GM19467 (cell line): ENCODE measurements around the gene ZSCAN18.

Source experiments
- ATAC-seq: cut with Tn5 transposase; IDR thresholded peaks from one replicate; pipeline ENCODE4 v1.9.1; 2021; ENCODE audit warnings: mild to moderate bottlenecking, moderate library complexity; ENCODE audit not compliant: unreplicated experiment

Gene ZSCAN18

DNA sequence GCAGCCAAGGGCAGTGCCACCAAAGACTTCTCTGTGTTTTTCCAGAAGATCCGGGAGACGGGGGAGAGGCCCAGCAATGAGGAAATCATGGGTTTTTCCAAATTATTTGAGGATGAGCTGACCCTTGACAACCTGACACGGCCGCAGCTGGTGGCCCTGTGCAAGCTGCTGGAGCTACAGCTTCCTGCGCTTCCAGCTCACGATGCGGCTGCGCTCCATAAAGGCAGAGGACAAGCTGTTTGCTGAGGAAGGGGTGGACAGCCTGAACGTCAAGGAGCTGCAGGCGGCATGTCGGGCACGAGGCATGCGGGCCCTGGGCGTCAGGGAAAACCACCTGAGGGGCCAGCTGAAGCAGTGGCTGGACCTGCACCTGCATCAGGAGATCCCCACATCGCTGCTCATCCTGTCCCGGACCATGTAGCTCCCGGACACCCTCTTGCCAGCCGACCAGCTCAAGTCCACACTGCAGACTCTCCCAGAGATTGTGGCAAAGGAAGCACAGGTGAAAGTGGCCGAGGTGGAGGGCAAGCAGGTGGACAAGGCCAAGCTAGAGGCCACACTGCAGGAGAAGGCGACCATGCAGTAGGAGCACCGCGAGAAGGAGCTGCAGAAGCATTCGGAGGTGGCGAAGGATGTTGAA is 52.5 kb downstream of the ZSCAN18 start:
- no peak for ATAC-seq

DNA sequence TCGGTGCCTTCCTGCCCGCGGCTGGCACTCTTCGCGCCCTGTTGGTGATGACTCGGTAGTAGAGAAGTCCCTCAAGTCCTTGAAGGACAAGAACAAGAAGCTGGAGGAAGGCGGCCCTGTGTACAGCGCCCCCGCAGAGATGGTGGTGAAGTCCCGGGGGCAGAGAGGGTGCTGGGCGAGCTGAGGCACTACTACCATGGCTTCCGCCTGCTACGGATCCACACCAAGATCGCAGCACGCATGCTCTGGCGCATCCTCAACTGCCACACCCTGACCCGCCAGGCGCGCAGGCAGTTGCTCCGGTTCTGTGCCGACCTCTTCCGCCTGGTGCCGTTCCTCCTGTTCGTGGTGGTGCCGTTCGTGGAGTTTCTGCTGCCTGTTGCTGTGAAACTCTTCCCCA is 53.1 kb downstream of the ZSCAN18 start:
- ATAC-seq, result no peak

DNA sequence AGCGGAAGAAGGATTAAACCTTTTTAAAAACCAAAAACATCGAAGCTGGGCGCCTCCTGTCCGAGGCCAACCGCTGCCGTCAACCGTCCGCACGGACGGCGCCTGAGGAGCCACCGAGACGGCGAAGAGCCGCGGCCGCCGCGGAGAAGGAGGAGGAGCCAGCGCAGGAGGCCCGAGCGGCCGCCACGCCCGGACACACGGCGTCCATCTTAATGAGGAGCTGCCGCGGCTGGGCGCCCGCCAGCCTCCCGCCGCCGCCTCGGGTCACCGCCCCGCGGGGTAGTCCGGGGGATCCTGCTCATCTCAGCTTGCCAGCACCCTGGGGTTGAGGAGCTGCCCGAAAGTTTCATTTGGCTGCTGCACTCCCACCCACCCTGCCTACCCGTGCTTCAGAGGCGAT is 53.6 kb downstream of the ZSCAN18 start:
- ATAC-seq, result no peak

DNA sequence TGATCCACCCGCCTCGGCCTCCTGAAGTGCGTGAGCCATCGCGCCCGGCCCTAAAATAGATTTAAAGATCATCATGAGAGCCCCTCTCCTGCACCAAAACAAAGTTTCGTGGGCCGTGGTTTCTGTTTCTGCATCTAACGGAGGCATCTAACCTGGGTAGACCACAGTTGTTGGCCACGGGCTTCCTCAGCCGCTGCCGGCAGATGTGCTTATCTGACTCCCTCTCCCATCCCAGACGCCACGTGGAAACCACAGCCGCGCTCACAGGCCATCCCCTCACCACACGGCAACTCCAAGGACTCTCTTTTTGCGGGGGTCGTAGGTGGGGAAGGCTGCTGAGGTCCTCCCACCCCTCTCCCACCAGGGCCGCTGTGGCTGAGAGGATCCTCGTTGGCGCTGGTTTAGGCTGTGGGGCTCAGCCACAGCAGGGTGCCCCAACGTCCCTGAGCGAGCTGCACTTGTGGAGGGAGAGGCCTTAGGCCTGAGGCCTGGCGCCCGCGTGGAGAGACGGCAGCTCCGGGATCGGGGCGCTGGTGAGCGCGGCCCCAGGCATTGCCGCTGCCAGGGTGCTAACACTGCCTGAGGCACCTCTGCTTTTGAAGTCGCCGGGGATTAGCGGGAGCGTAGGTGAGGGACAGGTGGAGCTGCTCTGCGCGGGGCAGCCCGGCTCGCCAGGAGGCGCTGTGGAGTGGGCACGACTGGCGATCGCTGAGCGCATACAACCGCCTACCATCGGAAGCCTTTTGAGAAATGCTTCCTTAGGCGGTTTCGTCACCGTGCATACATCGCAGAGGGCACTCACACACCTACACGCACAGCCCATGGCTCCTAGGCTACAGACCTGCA is 55.3 kb downstream of the ZSCAN18 start:
- ATAC-seq, result no peak

DNA sequence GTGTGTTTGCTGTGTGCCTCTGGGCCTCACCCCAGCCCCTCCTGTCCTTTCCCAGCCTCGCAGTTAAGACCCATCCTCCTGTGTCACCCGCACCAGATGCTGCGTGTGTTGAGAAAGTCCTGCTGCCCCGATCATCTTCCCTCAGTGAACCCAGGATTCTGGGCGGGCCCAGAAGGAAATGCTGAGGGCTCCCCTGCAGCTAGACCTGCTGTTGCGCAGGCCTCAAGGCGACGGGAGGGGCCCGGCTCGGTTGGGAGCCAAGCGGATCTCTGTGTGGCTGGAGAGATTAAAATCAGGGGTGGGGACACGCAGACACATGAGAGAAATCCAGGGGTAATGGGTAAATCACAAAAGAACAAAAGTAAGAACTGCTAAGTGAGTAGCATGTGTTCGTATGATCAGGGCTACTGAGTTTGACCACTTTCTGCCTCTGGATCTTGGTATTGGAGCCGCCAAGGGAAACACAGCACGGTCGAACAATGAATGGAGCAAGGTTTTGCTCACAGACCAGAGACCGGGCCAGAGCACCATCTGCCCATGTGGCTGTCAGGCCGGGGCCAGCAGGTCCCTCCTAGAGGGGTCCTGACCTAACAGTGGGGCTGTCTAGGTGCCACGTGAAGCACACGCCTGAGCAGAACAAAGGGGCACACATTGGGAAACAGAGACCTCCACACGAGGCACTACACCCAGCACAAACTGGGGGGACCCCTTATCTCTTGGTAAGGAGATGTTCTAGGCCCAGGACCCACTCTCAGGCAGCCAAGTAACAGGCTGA is 57.1 kb downstream of the ZSCAN18 start:
- ATAC-seq, result no peak

DNA sequence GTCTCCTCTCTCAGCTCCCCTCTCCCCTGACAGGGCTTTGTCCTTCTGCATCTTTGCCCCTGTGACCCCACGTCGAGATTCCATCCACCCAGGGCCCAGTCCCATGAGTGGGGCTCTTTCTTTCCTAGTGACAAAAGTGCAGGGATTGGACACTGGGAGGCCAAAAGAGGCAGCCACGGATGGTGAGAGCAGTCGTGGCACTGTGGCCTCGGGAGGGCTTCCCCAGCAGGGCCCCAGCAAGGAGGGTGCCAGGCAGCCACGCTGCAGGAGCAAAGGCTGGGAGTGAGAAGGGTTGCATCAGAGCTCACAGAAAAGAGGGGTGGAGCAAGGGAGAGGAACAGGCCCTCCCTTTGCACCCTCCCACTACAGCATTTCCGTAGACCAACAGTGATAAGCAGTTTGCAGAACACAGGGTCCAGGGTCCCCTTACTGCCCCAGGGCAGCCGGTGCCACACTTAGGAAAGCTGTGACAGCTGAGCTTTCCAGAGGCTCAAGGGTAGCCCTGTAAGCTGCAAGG is 59.3 kb downstream of the ZSCAN18 start:
- ATAC-seq, result no peak

DNA sequence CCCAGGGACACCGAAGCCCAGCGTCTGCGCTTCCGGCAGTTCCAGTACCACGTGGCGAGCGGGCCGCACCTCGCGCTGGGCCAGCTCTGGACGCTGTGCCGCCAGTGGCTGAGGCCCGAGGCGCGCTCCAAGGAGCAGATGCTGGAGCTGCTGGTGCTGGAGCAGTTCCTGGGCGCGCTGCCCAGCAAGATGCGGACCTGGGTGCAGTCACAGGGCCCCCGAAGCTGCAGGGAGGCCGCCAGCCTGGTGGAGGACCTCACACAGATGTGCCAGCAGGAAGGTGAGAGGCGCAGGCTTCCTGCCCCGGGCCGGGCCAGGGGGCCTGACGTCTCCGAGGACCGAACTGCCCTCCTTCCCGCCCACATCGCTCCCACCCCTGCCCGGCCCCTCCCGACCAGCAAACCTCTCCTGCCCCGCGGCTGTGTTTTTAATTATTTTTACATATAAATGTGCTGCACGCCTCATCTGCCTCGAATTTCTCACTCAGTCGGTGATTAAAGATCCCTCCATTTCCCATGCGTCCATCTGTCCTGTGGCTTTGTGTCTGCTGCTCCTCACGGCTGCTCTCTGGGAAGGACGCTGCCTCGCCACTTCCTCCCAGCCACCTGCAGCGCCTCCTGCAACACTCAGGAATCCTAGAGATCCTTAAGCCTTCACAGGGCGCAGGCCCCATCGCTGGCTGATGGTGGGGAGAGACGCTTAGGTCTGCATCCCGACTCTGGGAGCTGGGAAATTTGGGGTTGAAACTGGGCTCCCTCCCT is 59.9 kb downstream of the ZSCAN18 start:
- no peak for ATAC-seq

DNA sequence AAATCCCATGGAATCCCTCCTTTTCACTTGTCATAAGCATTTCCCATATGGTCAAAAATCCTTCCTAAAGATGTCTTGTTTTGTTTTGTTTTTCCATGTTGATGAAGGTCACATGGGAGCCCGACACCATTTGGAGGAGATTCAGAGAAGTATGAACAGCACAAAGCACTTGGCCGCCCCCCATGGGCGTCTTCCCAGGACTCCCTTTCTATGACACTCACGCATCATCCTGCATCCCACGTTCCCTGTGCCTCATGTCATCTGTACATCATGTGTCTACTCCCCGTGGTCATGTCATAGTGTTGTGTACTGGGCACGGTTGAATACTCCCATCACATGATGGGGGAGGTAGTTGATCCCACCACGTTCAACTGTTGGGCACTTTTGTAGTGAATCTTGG is 62.2 kb downstream of the ZSCAN18 start:
- ATAC-seq, result no peak

DNA sequence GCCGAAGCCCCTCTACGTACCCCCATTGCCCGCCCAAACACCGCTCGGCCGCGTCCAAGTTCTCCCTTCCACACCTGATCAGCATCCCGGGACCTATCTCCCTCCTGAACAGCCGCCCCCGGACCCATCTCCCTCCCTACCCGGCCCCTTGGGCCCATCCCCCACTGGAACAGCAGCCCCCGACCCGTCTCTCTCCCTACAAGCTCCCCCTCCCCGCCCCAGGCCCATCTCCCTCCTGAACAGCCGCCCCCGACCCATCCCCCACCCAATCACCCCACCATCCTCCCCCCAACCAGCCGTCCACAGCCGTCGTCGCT is 63.6 kb downstream of the ZSCAN18 start:
- ATAC-seq, result no peak
